ENCODE results near the gene IKZF1. TPM values are rescaled to one million over a fixed set of nuclear protein-coding genes. Genes with fewer than 3 reads are reported as not detected.

The IKZF1 gene
- total RNA-seq, 6 experiments from 2014 or later, result 3.1 to 9.6 (median 5.2) TPM

DNA sequence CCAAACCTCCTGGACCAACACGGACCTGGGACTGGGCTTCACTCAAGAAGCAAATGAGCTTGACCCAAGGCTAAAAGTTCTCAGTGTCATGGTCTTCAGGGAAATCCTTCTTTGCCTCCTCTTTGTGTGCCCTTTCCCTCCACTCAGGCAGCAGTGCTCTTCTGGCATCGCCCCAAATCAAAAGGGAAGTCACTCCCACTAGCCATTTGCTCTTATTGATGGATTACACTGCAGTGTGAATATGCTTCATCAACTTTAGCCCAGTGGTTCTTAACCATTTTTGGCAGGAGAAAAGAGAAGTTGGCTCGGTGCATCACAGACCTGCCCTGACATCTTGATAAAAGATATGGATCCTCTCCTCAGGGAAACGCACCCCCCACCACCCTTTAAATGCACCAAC lies 19.2 kb upstream of the IKZF1 start:
- H3K27ac ChIP-seq, result no peak overlapping the region
- TF ChIP-seq, protein P1, sequence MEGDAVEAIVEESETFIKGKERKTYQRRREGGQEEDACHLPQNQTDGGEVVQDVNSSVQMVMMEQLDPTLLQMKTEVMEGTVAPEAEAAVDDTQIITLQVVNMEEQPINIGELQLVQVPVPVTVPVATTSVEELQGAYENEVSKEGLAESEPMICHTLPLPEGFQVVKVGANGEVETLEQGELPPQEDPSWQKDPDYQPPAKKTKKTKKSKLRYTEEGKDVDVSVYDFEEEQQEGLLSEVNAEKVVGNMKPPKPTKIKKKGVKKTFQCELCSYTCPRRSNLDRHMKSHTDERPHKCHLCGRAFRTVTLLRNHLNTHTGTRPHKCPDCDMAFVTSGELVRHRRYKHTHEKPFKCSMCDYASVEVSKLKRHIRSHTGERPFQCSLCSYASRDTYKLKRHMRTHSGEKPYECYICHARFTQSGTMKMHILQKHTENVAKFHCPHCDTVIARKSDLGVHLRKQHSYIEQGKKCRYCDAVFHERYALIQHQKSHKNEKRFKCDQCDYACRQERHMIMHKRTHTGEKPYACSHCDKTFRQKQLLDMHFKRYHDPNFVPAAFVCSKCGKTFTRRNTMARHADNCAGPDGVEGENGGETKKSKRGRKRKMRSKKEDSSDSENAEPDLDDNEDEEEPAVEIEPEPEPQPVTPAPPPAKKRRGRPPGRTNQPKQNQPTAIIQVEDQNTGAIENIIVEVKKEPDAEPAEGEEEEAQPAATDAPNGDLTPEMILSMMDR (IDR thresholded peaks at IDR 0.05), result no peak
- TF ChIP-seq POLR2A (IDR thresholded peaks at IDR 0.05), result no peak
- no peaks in the 10 kb centered on the region for H3K36me3 ChIP-seq
- no peaks in the 10 kb centered on the region for H3K27me3 ChIP-seq
- intact Hi-C loops (cut with DNase I), result no loop called here
- ATAC-seq (no peak), DNase-seq (no peak)
- WGBS (ENCODE audit: insufficient coverage, low coverage, low lambda C conversion rate, missing lambda C conversion rate), result 11% methylated on average over 3 of the region's 4 CpGs
- H3K4me1 ChIP-seq, result no peaks in the 10 kb centered on the region
- no peak overlapping the region for H3K4me3 ChIP-seq
- no peaks in the 10 kb centered on the region for H3K9me3 ChIP-seq

DNA sequence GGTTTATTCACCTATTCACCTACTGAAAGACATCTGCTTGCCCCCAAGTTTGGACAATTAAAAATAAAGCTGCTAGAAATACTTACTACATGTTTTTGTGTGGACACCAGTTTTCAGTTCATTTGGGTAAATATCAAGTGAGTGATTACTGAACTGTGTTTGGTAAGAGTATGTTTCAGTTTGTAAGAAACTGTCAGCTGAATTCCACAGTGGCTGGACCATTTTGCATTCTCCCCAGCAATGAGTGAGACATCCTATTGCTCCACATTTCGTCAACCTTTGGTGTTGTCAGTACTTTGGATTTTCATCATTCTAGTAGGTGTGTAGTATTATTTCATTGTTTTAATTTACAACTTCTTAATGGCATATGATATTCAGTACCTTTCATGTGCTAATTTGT lies 17.4 kb upstream of the IKZF1 start:
- 45% methylated on average over 1 of the region's 1 CpG for WGBS (ENCODE audit: insufficient coverage, low coverage, low lambda C conversion rate, missing lambda C conversion rate)
- Histone ChIP-seq H3K27me3 (no peaks in the 10 kb centered on the region), H3K4me3 (no peak overlapping the region), H3K36me3 (no peaks in the 10 kb centered on the region), H3K27ac (no peak overlapping the region), H3K4me1 (no peaks in the 10 kb centered on the region), H3K9me3 (no peaks in the 10 kb centered on the region)
- ATAC-seq (no peak), DNase-seq (no peak)
- intact Hi-C loops (cut with DNase I), result no loop called here
- TF ChIP-seq POLR2A (IDR thresholded peaks at IDR 0.05), result no peak
- TF ChIP-seq, protein P1 (IDR thresholded peaks at IDR 0.05), result no peak

DNA sequence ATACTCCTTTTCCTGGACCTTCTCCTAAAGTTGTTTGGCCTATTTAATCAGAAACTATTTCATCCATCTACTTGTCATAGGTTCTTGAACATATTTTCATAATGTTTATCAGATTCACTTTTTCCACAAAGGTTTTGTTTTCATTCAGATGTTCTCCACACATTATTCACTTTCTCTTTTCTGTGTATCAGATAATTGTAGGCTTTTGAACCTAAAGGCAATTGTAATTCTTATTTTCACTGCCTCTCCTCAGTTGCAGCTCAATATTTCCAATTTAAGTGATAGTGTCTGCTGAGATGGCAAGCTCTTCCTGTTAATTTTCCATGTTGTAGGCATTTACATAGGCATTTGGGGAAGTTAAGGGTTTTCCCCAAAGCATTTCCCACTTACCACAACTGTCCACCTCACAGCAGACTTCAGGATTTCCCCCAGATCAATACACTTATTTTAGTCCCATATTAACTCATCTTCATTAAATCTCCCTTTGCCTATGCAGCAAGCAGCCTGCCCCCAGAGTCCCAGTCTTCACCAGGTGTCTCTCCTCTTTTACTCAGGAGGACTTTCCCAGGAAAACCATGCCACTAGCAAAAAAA lies 12.3 kb upstream of the IKZF1 start:
- no peak for TF ChIP-seq POLR2A (IDR thresholded peaks at IDR 0.05)
- TF ChIP-seq, protein P1 (IDR thresholded peaks at IDR 0.05), result no peak
- no peak for ATAC-seq
- H3K27ac ChIP-seq, result no peak overlapping the region
- H3K4me3 ChIP-seq, result no peak overlapping the region
- intact Hi-C loops (cut with DNase I), result no loop called here
- no peaks in the 10 kb centered on the region for H3K27me3 ChIP-seq
- no peak for DNase-seq
- H3K4me1 ChIP-seq, result no peaks in the 10 kb centered on the region
- no peaks in the 10 kb centered on the region for H3K9me3 ChIP-seq
- no peaks in the 10 kb centered on the region for H3K36me3 ChIP-seq

DNA sequence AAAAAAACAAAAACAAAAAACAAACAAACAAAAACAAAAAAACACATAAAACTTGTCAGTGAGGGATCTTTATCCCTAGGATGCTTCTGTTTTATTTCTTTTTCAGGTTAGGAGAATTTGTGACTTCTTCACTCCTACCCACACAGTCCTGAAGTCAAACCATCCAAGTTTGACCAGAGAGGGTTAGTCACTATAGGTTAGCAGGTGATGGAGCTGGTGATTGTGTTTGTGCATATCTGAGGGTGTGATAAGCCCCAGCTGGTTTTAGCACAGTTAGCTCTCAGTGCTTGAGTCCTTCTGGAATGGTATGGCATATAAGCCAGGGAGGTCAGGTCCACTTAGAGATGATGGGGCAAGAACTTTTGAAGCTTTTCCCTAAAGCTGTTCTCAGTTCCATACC lies 11.8 kb upstream of the IKZF1 start:
- DNase-seq (no peak), ATAC-seq (peak in 1 of 4 donors; percentile 14)
- Histone ChIP-seq H3K9me3 (no peaks in the 10 kb centered on the region), H3K27me3 (no peaks in the 10 kb centered on the region), H3K4me3 (no peak overlapping the region), H3K36me3 (no peaks in the 10 kb centered on the region), H3K27ac (no peak overlapping the region), H3K4me1 (no peaks in the 10 kb centered on the region)
- intact Hi-C loops (cut with DNase I), result no loop called here
- TF ChIP-seq, protein P1 (IDR thresholded peaks at IDR 0.05), result no peak
- TF ChIP-seq POLR2A (IDR thresholded peaks at IDR 0.05), result no peak

Data from right lobe of liver (tissue), 6 donors.